ENCODE results near the gene IFNLR1.

DNA sequence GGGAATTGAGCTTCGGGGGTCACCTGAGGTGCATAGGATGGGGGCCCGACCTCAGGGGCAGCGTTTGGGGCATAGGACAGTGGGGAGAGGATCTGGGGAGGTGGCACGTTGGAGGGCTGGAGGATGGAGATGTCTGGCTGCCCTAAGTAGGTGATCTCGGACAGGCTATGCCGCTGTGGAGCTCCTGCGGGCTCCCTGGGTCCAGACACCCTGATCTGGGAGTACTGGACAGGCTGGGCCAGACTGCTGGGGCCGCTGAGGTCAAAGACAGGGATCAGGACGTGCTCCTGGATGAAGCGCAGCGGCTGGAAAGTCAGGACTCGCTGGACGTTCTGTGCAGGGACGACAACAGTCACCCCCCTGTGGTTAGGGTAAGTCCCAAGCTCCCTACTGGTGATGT is 65.7 kb downstream of the IFNLR1 start:
- TF ChIP-seq EZH2 (IDR thresholded peaks at IDR 0.05; ENCODE audit: borderline replicate concordance, low read length), result no peak
- TF ChIP-seq, protein P1, sequence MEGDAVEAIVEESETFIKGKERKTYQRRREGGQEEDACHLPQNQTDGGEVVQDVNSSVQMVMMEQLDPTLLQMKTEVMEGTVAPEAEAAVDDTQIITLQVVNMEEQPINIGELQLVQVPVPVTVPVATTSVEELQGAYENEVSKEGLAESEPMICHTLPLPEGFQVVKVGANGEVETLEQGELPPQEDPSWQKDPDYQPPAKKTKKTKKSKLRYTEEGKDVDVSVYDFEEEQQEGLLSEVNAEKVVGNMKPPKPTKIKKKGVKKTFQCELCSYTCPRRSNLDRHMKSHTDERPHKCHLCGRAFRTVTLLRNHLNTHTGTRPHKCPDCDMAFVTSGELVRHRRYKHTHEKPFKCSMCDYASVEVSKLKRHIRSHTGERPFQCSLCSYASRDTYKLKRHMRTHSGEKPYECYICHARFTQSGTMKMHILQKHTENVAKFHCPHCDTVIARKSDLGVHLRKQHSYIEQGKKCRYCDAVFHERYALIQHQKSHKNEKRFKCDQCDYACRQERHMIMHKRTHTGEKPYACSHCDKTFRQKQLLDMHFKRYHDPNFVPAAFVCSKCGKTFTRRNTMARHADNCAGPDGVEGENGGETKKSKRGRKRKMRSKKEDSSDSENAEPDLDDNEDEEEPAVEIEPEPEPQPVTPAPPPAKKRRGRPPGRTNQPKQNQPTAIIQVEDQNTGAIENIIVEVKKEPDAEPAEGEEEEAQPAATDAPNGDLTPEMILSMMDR (conservative IDR thresholded peaks at IDR 0.05 in 1 of 2, IDR thresholded peaks at IDR 0.05 in 1 of 2; ENCODE audit: extremely low read depth in 1 of 2, insufficient read depth in 1 of 2, low read depth in 1 of 2, low read length in 2 of 2), result no peak
